ENCODE data around the gene EVX2. TPM values are rescaled to one million over a fixed set of nuclear protein-coding genes. Genes with fewer than 3 reads are reported as not detected.

Gene EVX2
- total RNA-seq, 2 experiments from 2014 or later = not detected

DNA sequence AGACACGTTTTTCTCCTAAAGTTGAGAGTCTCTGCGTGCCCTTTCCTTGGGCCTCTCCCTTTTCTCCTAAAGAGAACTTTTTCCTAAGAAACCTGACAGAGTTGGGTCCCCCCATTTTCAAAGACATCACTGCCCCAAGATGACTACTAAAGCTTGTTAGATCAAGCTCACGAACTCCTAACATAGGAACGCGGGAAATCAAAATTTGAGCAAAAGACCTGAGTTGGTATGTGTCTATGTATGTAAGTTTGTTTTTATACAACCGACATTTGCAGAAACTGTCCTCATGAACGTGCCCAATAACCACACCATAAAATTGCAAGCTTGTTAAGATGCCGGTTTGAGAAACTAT, 10.1 kb upstream of the EVX2 start:
- DNase-seq (no peak), ATAC-seq (ENCODE audit: poor library complexity) (no peak)
- ChIA-PET POLR2A (no interaction called here), CTCF (interaction anchor here (1.2 kb wide), 1 partner anchor 33 kb away, joined by 3 read pairs; no protein-coding TSS in a partner anchor)
- H3K9me3 ChIP-seq (ENCODE audit: control insufficient read depth in 1 of 2, insufficient read depth in 1 of 2, low read length in 2 of 2) = peaks cover 7 to 35% of the 10 kb centered on the region in 2 experiments
- no peaks in the 10 kb centered on the region for H3K36me3 ChIP-seq (ENCODE audit: insufficient read depth, low read length)
- Mint-ChIP-seq H3K36me3 (ENCODE audit: low read depth) (no peaks in the 10 kb centered on the region), H3K27me3 (peaks cover 92% of the 10 kb centered on the region), H3K9me3 (peaks cover 3% of the 10 kb centered on the region), H3K27ac (no peak overlapping the region), H3K4me1 (ENCODE audit: low read depth) (peaks cover 43% of the 10 kb centered on the region), H3K4me3 (peak overlapping the region; percentile 1)
- H3K4me3 ChIP-seq (ENCODE audit: low read length) = no peak overlapping the region
- intact Hi-C loops (cut with DNase I, micrococcal nuclease) = loop anchor here in 1 of 2 experiments (10.0 kb wide), 2 partner anchors 729 to 1399 kb away; no protein-coding TSS in a partner anchor
- H3K4me1 ChIP-seq (ENCODE audit: insufficient read depth, low read length) = peaks cover 34% of the 10 kb centered on the region
- peaks cover 89 to 92% of the 10 kb centered on the region in 2 experiments for H3K27me3 ChIP-seq (ENCODE audit: control insufficient read depth in 1 of 2, insufficient read depth in 2 of 2, low read length in 2 of 2)
- TF ChIP-seq, protein P1, sequence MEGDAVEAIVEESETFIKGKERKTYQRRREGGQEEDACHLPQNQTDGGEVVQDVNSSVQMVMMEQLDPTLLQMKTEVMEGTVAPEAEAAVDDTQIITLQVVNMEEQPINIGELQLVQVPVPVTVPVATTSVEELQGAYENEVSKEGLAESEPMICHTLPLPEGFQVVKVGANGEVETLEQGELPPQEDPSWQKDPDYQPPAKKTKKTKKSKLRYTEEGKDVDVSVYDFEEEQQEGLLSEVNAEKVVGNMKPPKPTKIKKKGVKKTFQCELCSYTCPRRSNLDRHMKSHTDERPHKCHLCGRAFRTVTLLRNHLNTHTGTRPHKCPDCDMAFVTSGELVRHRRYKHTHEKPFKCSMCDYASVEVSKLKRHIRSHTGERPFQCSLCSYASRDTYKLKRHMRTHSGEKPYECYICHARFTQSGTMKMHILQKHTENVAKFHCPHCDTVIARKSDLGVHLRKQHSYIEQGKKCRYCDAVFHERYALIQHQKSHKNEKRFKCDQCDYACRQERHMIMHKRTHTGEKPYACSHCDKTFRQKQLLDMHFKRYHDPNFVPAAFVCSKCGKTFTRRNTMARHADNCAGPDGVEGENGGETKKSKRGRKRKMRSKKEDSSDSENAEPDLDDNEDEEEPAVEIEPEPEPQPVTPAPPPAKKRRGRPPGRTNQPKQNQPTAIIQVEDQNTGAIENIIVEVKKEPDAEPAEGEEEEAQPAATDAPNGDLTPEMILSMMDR (IDR thresholded peaks at IDR 0.05) = no peak
- no peak overlapping the region for H3K27ac ChIP-seq (ENCODE audit: low read depth in 1 of 2, low read length in 2 of 2)

DNA sequence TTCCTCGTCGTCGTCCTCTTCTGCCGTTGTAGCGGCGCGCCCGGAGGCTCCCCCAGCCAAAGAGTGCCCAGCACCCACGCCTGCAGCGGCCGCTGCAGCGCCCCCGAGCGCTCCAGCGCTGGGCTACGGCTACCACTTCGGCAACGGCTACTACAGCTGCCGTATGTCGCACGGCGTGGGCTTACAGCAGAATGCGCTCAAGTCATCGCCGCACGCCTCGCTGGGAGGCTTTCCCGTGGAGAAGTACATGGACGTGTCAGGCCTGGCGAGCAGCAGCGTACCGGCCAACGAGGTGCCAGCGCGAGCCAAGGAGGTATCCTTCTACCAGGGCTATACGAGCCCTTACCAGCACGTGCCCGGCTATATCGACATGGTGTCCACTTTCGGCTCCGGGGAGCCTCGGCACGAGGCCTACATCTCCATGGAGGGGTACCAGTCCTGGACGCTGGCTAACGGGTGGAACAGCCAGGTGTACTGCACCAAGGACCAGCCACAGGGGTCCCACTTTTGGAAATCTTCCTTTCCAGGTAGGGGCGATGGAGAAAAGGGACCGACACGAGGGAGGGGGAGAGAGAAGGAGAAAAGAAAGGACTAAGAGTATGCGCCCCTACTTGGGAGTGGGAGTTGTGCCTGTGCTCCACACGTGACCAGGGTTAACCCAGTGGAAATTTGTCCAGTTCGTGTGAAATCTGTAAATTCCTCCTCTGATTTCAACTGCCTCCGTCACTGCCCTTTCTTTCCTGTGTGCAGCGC, 9.6 kb upstream of the EVX2 start:
- ChIA-PET CTCF (interaction anchor here (1.2 kb wide), 1 partner anchor 34 kb away, joined by 3 read pairs; no protein-coding TSS in a partner anchor), POLR2A (no interaction called here)
- intact Hi-C loops (cut with DNase I, micrococcal nuclease) = loop anchor here in 1 of 2 experiments (10.0 kb wide), 2 partner anchors 729 to 1399 kb away; no protein-coding TSS in a partner anchor
- H3K4me3 Mint-ChIP-seq = peak overlapping the region; percentile 9
- H3K9me3 Mint-ChIP-seq = peaks cover 3% of the 10 kb centered on the region
- DNase-seq (peak in 1 of 14 experiments; percentile 32), ATAC-seq (ENCODE audit: poor library complexity) (no peak)
- Histone ChIP-seq H3K36me3 (ENCODE audit: insufficient read depth, low read length) (no peaks in the 10 kb centered on the region), H3K27me3 (ENCODE audit: control insufficient read depth in 1 of 2, insufficient read depth in 2 of 2, low read length in 2 of 2) (peaks cover 89 to 92% of the 10 kb centered on the region in 2 experiments), H3K9me3 (ENCODE audit: control insufficient read depth in 1 of 2, insufficient read depth in 1 of 2, low read length in 2 of 2) (peaks cover 12 to 33% of the 10 kb centered on the region in 2 experiments), H3K27ac (ENCODE audit: low read depth in 1 of 2, low read length in 2 of 2) (no peak overlapping the region), H3K4me1 (ENCODE audit: insufficient read depth, low read length) (peaks cover 39% of the 10 kb centered on the region), H3K4me3 (ENCODE audit: low read length) (no peak overlapping the region)
- H3K4me1 Mint-ChIP-seq (ENCODE audit: low read depth) = peaks cover 45% of the 10 kb centered on the region
- no peak overlapping the region for H3K27ac Mint-ChIP-seq
- peaks cover 93% of the 10 kb centered on the region for H3K27me3 Mint-ChIP-seq
- TF ChIP-seq, protein P1 (IDR thresholded peaks at IDR 0.05) = no peak
- no peaks in the 10 kb centered on the region for H3K36me3 Mint-ChIP-seq (ENCODE audit: low read depth)

DNA sequence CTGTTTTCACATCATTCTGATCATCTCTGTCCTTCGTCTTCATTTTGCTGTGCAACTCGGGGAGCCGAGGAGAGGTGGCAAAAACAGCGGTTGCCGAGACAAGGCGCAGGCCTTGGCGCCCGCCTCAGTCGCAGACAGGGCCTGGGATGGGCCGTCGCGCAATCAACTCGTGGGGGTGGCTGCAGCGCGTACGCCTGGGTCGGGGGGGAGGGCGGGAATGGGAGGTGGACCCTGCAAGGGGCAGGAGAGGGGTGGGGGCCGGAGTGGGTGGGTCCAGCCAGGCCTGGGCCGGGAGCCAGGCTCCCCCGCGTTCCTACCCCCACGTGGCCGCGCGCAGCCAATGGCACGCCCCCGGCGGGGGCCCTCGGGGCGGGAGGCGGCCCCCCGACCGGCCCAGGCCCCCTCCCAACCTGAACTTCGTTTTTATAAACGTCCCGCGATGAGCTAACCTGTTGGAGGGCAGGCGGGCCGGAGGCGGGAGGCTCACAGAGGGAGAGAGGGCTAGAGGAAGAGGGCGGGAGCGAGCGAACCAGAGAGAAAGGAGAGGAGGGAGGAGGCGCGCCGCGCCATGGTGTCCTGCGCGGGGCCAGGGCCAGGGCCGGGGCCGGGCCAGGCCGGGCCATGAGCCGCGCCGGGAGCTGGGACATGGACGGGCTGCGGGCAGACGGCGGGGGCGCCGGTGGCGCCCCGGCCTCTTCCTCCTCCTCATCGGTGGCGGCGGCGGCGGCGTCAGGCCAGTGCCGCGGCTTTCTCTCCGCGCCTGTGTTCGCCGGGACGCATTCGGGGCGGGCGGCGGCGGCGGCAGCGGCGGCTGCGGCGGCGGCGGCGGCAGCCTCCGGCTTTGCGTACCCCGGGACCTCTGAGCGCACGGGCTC, 8.7 kb upstream of the EVX2 start, which contains the start of gene HOXD13:
Gene HOXD13 (plus strand): TSS at position 452 of the 875 bp plus-strand sequence. CDS start 170 bp downstream, at position 622.
- CTCF ChIA-PET = no interaction called here
- Mint-ChIP-seq H3K9me3 (peaks cover 3% of the 10 kb centered on the region), H3K4me1 (ENCODE audit: low read depth) (peaks cover 46% of the 10 kb centered on the region), H3K36me3 (ENCODE audit: low read depth) (no peaks in the 10 kb centered on the region), H3K27me3 (peaks cover 93% of the 10 kb centered on the region), H3K27ac (peak within 1 kb of the TSS; percentile 12), H3K4me3 (peak within 1 kb of the TSS; percentile 49)
- Histone ChIP-seq H3K4me3 (ENCODE audit: low read length) (no peak within 1 kb of the TSS), H3K36me3 (ENCODE audit: insufficient read depth, low read length) (no peaks in the 10 kb centered on the region), H3K9me3 (ENCODE audit: control insufficient read depth in 1 of 2, insufficient read depth in 1 of 2, low read length in 2 of 2) (peaks cover 13 to 37% of the 10 kb centered on the region in 2 experiments), H3K27ac (ENCODE audit: low read depth in 1 of 2, low read length in 2 of 2) (no peak within 1 kb of the TSS), H3K4me1 (ENCODE audit: insufficient read depth, low read length) (peaks cover 39% of the 10 kb centered on the region), H3K27me3 (ENCODE audit: control insufficient read depth in 1 of 2, insufficient read depth in 2 of 2, low read length in 2 of 2) (peaks cover 89 to 92% of the 10 kb centered on the region in 2 experiments)
- POLR2A ChIA-PET = interaction anchor here (0.5 kb wide), 1 partner anchor 39 kb away, joined by 3 read pairs; no protein-coding TSS in a partner anchor
- DNase-seq (peak in 1 of 14 experiments; percentile 30), ATAC-seq (ENCODE audit: poor library complexity) (no peak)
- TF ChIP-seq, protein P1 (IDR thresholded peaks at IDR 0.05) = no peak
- intact Hi-C loops (cut with DNase I, micrococcal nuclease) = loop anchor here in 1 of 2 experiments (10.0 kb wide), 2 partner anchors 728 to 1398 kb away; no protein-coding TSS in a partner anchor
